ENCODE results near the gene NKX1-2.

DNA sequence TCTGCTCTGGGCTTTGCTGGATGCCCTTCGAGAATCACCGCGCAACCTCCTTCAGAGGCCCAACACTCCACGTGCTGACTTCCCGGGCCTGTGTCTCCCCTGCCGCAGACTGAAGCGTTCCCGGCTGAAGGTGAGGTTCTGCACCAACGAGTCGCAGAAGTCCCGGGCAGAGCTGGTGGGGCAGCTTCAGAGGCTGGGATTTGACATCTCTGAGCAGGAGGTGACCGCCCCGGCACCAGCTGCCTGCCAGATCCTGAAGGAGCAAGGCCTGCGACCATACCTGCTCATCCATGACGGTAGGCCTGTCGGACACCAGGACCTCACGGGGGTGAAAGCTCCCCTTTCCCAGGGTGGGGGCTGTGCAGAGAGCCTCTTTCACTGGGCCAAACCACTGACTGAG lies 34.2 kb upstream of the NKX1-2 start:
- TF ChIP-seq CTCF (IDR thresholded peaks at IDR 0.05; ENCODE audit: low read length) = no peak
- no peak for TF ChIP-seq EZH2 (IDR thresholded peaks at IDR 0.05; ENCODE audit: borderline replicate concordance, low read length)

Data from OCI-LY1 (cell line).